22Rv1 (cell line): Measurements from ENCODE around the gene TDP1.

Source experiments
- ZFX ChIP-seq: fragments of 450-650 bp; IDR thresholded peaks from 2 replicates; pipeline ENCODE4 v1.6.1; 2017; ENCODE audit warnings: antibody characterized with exemption, borderline replicate concordance
- TF ChIP-seq, protein P1 (sequence below): fragments of 450-650 bp; IDR thresholded peaks from 2 replicates; pipeline ENCODE4 v1.5.1; 2017; ENCODE audit warnings: mild to moderate bottlenecking

- TF ChIP-seq, protein P1, sequence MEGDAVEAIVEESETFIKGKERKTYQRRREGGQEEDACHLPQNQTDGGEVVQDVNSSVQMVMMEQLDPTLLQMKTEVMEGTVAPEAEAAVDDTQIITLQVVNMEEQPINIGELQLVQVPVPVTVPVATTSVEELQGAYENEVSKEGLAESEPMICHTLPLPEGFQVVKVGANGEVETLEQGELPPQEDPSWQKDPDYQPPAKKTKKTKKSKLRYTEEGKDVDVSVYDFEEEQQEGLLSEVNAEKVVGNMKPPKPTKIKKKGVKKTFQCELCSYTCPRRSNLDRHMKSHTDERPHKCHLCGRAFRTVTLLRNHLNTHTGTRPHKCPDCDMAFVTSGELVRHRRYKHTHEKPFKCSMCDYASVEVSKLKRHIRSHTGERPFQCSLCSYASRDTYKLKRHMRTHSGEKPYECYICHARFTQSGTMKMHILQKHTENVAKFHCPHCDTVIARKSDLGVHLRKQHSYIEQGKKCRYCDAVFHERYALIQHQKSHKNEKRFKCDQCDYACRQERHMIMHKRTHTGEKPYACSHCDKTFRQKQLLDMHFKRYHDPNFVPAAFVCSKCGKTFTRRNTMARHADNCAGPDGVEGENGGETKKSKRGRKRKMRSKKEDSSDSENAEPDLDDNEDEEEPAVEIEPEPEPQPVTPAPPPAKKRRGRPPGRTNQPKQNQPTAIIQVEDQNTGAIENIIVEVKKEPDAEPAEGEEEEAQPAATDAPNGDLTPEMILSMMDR, result no peak
- no peak for TF ChIP-seq ZFX
These were observed 132.4 kb downstream of the TDP1 start for GRCh38 chr14:90088176-90088575.
